K562 (cell line): ENCODE results near the gene UTP14C.

Source experiments
- FOSL1 ChIP-seq: fragments of 200-800 bp; sonication (Bioruptor generic); conservative IDR thresholded peaks from 2 replicates; pipeline ENCODE4 v1.6.1; 2016; ENCODE audit warnings: missing genetic modification characterization, missing compliant biosample characterization
- NFIX ChIP-seq: fragments of 250-450 bp; sonication (Bioruptor Pico); IDR thresholded peaks from 2 replicates; pipeline ENCODE4 v1.4.0; 2020; ENCODE audit warnings: low read depth, mild to moderate bottlenecking, moderate library complexity
- TF ChIP-seq, protein P1 (sequence below): sonication (generic); formaldehyde crosslinking; IDR thresholded peaks from 2 replicates; pipeline ENCODE4 v1.8.1; 2023; ENCODE audit warnings: mild to moderate bottlenecking, missing genetic modification reagents
- TF ChIP-seq, protein P2 (sequence below), 3 experiments: IDR thresholded peaks in 2 of 3; conservative IDR thresholded peaks in 1 of 3; 2 replicates each; pipeline ENCODE4 v1.5.1; 2011 to 2012; ENCODE audit warnings: low read length in 3 of 3, mild to moderate bottlenecking in 3 of 3, control low read depth in 2 of 3, improper control_type of control experiment in 1 of 3, inconsistent platforms in 1 of 3, low read depth in 1 of 3, mixed read lengths in 1 of 3, moderate library complexity in 1 of 3; ENCODE audit not compliant: insufficient read depth in 2 of 3

DNA sequence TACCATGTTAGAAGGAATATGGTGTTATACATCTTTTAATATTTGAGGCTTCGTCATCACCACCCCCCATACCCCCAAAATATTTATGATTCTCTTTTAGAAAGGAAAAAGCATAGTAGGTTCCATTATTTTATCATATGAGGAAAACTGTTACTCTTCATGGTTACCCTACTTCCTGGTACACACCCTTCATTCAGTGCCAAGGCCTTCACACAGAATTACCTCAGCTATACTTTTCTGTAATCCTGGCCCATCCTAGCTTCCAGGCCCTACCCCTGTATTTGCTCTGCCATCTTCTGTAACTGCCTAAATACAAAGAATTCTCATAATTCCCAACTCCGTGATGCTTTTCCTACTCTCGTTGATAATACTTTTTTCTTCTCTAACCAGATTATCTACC lies 4.3 kb upstream of the UTP14C start:
- TF ChIP-seq, protein P1, sequence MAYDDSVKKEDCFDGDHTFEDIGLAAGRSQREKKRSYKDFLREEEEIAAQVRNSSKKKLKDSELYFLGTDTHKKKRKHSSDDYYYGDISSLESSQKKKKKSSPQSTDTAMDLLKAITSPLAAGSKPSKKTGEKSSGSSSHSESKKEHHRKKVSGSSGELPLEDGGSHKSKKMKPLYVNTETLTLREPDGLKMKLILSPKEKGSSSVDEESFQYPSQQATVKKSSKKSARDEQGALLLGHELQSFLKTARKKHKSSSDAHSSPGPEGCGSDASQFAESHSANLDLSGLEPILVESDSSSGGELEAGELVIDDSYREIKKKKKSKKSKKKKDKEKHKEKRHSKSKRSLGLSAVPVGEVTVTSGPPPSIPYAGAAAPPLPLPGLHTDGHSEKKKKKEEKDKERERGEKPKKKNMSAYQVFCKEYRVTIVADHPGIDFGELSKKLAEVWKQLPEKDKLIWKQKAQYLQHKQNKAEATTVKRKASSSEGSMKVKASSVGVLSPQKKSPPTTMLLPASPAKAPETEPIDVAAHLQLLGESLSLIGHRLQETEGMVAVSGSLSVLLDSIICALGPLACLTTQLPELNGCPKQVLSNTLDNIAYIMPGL (CRISPR knock-in tag): no peak
- no peak for TF ChIP-seq FOSL1 (tag)
- TF ChIP-seq, protein P2, sequence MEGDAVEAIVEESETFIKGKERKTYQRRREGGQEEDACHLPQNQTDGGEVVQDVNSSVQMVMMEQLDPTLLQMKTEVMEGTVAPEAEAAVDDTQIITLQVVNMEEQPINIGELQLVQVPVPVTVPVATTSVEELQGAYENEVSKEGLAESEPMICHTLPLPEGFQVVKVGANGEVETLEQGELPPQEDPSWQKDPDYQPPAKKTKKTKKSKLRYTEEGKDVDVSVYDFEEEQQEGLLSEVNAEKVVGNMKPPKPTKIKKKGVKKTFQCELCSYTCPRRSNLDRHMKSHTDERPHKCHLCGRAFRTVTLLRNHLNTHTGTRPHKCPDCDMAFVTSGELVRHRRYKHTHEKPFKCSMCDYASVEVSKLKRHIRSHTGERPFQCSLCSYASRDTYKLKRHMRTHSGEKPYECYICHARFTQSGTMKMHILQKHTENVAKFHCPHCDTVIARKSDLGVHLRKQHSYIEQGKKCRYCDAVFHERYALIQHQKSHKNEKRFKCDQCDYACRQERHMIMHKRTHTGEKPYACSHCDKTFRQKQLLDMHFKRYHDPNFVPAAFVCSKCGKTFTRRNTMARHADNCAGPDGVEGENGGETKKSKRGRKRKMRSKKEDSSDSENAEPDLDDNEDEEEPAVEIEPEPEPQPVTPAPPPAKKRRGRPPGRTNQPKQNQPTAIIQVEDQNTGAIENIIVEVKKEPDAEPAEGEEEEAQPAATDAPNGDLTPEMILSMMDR (IDR thresholded peaks at IDR 0.05 in 2 of 3, conservative IDR thresholded peaks at IDR 0.05 in 1 of 3; ENCODE audit: insufficient read depth in 2 of 3, low read depth in 1 of 3, low read length in 3 of 3): no peak
- TF ChIP-seq NFIX (CRISPR knock-in tag): no peak
